GM18517 (cell line): ENCODE results near the gene GGCX.

Experiments used
- ATAC-seq: cut with Tn5 transposase; IDR thresholded peaks from one replicate; pipeline ENCODE4 v1.9.1; 2021; ENCODE audit warnings: mild to moderate bottlenecking, moderate library complexity; ENCODE audit not compliant: unreplicated experiment

Gene GGCX

DNA sequence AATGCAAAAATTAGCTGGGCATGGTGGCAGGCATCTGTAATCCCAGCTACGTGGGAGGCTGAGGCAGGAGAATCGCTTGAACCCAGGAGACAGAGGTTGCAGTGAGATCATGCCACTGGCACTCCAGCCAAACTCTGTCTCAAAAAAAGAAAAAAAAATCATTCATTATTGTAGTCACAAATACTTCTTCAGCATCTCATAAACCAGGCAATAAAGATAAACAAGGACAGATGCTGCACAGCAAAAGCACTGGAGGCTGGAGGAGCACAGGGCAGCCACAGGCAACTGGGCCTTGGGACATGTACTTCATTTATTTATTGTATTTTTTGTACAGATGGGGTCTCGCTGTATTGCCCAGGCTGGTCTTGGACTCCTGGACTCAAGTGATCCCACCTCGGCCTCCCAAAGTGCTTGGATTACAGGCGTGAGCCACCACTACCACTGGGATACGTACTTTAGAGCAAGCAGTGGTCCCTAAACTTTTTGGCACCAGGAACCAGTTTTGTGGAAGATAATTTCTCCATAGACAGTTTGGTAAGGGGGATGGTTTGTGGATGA, 39.1 kb downstream of the GGCX start:
- ATAC-seq = no peak

DNA sequence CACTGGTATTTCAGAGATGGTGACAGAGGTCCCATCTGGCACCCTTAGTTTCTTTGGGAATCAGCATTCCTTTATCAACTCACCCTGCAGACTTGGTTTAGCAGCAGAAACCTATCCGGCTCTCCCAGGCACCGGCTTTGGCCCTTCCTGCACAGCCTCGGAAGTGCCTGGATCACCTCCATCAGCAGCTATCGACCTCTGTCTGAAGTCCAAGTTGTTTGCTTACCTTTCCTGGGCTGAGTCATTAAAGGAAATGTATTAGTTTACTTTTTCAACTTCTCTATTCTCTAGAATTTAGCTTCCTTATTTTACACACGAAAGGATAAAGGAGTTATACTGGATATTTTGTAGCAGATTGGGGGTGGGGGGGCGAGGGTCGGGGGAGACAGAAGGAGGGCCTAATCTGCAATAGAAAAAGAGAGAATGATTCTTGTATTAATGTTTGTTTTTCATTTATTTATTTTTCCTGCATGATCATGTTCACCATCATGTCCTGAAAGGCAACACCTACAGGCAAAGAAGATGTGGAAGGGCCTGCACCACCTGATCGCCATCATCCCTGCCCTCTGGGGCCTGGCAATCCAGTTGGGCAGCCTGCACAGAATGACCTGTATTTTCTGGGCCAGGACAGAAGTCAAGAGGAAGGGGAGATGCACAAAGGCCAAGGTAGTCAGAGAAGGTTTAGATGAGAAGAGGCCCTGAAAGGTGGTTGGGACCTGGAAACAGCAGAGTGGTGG, 44.5 kb downstream of the GGCX start:
- no peak for ATAC-seq

GRCh38 chr2:85514323-85514722, 47.0 kb downstream of the GGCX start:
- no peak for ATAC-seq

DNA sequence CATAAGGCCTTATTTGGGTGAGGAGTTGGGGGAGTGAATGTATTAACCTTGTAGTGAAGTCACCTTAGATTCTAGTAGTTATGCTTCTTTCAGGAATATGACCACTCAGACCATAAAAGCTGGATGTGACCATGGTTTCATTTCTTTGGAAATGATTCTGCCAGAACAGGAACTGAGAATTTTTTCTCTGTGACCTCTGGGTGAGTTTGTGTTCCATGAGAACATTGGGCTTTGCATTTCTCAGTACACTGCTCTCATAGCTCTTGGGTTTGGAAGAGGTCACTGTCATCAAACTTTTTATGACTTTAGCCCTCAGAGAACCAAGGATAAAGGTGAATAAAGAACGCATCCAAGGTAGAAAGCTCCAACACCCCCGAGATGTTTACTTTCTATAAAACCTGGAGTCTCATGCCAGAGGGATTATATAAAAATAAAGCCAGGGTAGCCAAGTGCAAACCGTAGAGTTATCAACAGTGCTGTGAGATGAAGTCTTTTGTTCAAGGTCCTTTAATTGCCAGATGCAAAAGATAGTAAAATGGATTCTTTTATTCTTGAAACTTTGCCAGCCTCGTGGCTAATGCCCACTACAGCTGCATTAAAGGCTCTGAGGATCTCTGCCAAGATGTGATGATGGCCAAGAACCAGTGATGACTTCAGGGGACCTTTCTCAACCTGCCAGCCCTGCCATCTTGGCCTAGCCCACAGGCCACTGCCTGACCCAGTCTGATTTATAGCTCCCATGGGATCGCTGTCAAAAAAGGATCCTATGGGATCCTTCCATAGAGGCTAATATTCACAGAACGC, 50.1 kb downstream of the GGCX start:
- no peak for ATAC-seq

DNA sequence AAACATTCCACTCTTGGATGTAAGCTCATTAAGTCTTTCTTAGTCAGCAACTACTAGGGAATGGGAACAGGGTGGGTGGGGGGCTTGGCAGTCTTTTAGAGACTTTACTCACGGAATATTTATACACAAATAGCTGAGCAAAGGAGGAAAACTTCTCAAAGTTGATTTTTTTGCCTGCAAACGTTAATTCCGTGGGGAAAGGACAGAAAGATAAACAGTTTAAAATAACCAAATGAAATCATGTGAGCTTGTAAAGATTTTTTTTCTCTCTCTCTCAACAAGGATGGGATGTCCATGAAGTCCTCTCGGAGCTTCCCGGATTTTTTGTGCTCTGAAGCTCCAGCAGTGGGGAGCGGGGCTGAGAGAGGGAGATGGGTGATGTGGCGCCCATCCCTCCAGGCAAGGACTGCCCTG, 54.5 kb downstream of the GGCX start:
- ATAC-seq = no peak

- no peak for ATAC-seq
Measured at GRCh38 chr2:85505551-85506238, 55.6 kb downstream of the GGCX start.

GRCh38 chr2:85504778-85505261, 56.5 kb downstream of the GGCX start:
- ATAC-seq = no peak

- ATAC-seq = no peak
Measured at GRCh38 chr2:85503851-85504777, 57.2 kb downstream of the GGCX start.

- ATAC-seq = no peak
Measured at GRCh38 chr2:85503168-85503850, 58.0 kb downstream of the GGCX start.

DNA sequence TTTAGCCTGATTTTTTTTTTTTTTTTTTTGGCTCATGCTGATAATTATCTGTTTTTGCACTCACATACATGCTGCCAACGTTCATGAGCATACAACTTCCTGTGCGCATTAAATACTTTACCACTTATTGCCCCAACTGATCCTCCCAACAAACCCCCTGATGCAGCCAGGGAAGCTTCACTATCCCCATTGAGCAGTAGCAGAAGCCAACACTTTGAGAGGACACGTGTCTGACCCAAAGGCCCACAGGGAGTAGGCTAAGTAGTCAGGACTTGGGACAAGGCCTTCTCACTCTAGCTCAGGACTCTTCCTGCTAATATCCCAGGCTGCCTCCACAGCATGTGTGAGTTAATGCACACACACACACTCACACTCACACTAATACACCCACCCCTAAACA, 58.6 kb downstream of the GGCX start:
- ATAC-seq = no peak

GRCh38 chr2:85501248-85501647, 60.0 kb downstream of the GGCX start:
- ATAC-seq = no peak

DNA sequence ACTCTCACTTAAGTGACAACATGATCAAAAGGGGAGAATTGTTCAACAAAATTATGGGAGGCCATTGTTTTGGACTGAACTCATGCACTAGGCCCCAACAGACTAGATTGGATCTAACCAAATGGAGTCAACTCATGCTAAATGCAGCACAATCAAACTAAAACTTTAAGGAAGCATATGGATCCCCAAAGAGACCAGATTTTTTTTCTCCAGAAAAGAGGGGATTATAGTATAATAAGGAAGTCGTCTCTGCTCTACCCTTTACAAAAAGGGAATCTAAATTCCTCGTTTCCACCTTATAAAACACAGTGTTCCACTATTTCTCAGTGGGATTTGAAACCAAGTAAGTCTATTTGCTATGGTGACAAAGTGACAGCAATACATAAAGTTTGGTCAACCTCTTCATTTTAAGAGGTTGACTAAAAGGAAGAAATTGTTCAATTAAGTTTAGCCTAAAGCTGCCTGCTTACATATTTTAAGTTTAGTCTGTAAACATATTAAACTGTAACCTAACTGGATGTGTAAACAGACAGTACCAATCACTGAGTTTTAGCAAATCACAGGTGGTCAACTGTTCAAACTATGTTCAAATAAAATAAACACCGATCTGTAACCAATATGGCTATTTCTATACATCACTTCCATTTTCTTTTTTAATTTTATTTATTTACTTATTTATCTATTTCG, 63.2 kb downstream of the GGCX start:
- ATAC-seq = no peak

DNA sequence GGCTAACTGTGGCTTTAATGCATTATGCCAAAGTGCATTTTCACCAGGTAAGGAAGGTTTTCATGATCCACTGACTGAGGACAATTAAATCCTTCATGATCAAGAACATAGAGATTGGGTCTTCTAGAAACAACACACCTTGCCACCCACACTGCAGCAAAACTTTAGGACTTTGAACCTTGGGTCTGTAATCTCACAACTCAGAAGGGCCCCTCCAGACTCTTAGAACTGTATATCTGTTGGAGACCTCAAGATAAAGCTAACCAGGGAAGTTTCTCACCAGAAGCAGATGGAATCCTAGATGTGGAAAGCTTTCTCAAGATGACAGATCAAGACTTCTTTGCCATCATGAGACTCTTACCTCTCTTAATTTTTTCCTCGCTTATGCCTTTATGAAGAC, 64.9 kb downstream of the GGCX start:
- ATAC-seq = no peak
